ENCODE results near the gene DBF4B. TPM values are rescaled to one million over a fixed set of nuclear protein-coding genes. Genes with fewer than 3 reads are reported as not detected.

DBF4B gene
- total and polyA plus RNA-seq, 4 donors = 0.44 to 4.5 (median 1.0) TPM

DNA sequence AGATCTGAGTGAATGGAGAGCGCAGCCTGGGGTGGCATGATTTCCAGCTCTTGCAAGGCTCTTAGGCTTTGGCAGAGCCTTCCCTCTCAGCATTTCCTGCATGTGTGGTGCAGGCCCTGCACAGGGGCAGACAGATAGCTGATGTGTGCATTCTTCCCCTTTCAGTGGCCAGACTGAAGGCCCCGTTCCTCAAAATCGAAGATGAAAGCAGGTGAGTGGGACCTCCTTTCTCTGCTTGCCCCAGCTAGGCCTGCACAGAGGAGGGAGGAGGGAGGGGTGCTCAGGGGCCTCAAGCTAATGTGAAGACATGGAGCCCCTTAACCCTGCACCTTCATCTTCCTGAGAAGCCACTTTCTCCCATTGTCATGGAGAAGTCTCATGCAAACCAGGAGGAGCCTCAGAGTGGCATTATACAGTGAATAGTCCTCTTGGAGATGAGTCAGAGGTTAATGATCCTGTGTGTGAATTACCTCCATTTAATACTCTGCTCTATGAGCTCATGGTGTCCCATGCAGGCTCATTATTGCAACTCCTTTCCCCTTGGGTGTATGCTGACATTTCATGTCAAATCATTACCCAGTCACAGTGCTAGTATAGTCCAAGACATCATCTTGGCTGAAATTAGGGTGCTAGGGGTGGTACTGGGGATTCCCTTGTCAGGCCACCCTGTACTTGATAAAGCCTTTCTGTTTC, 29.9 kb downstream of the DBF4B start:
- H3K9me3 ChIP-seq (ENCODE audit: control insufficient read depth in 4 of 4, low read length in 3 of 4) = no peaks in the 10 kb centered on the region
- no peak overlapping the region for H3K9ac ChIP-seq (ENCODE audit: low read depth in 1 of 2, low read length in 2 of 2)
- H3K27ac ChIP-seq (ENCODE audit: low read depth in 1 of 2, low read length in 2 of 2) = no peak overlapping the region
- H3K4me1 ChIP-seq (ENCODE audit: control insufficient read depth in 4 of 4, insufficient read depth in 4 of 4, low read length in 3 of 4) = no peaks in the 10 kb centered on the region
- TF ChIP-seq TAF1 (conservative IDR thresholded peaks at IDR 0.05) (no peak), YY1 (IDR thresholded peaks at IDR 0.05) (no peak), FOXA1 (IDR thresholded peaks at IDR 0.05) (no peak), NR2F2 (IDR thresholded peaks at IDR 0.05) (no peak), SP1 (IDR thresholded peaks at IDR 0.05) (no peak), GABPA (IDR thresholded peaks at IDR 0.05 in 1 of 2, conservative IDR thresholded peaks at IDR 0.05 in 1 of 2) (no peak), RAD21 (IDR thresholded peaks at IDR 0.05) (no peak), RXRA (IDR thresholded peaks at IDR 0.05) (no peak), HNF4A (conservative IDR thresholded peaks at IDR 0.05) (no peak), JUND (IDR thresholded peaks at IDR 0.05) (no peak)
- TF ChIP-seq, protein P1, sequence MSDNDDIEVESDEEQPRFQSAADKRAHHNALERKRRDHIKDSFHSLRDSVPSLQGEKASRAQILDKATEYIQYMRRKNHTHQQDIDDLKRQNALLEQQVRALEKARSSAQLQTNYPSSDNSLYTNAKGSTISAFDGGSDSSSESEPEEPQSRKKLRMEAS (IDR thresholded peaks at IDR 0.05) = no peak
- TF ChIP-seq, protein P2, sequence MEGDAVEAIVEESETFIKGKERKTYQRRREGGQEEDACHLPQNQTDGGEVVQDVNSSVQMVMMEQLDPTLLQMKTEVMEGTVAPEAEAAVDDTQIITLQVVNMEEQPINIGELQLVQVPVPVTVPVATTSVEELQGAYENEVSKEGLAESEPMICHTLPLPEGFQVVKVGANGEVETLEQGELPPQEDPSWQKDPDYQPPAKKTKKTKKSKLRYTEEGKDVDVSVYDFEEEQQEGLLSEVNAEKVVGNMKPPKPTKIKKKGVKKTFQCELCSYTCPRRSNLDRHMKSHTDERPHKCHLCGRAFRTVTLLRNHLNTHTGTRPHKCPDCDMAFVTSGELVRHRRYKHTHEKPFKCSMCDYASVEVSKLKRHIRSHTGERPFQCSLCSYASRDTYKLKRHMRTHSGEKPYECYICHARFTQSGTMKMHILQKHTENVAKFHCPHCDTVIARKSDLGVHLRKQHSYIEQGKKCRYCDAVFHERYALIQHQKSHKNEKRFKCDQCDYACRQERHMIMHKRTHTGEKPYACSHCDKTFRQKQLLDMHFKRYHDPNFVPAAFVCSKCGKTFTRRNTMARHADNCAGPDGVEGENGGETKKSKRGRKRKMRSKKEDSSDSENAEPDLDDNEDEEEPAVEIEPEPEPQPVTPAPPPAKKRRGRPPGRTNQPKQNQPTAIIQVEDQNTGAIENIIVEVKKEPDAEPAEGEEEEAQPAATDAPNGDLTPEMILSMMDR (IDR thresholded peaks at IDR 0.05; ENCODE audit: low read depth, low read length, missing input control) = no peak
- TF ChIP-seq, protein P3, sequence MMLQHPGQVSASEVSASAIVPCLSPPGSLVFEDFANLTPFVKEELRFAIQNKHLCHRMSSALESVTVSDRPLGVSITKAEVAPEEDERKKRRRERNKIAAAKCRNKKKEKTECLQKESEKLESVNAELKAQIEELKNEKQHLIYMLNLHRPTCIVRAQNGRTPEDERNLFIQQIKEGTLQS (IDR thresholded peaks at IDR 0.05) = no peak
- DNase-seq (ENCODE audit: low spot score) = no peak
- H3K27me3 ChIP-seq (ENCODE audit: control insufficient read depth in 4 of 4, insufficient read depth in 4 of 4, low read length in 3 of 4) = no peaks in the 10 kb centered on the region
- no peaks in the 10 kb centered on the region for H3K36me3 ChIP-seq (ENCODE audit: control insufficient read depth in 4 of 4, insufficient read depth in 3 of 4, low read depth in 1 of 4, low read length in 3 of 4)
- 85% methylated on average over 3 of the region's 3 CpGs for WGBS
- H3K4me3 ChIP-seq (ENCODE audit: low read depth in 1 of 3, low read length in 3 of 3) = no peak overlapping the region

GRCh38 chr17:44741316-44741715, 32.9 kb downstream of the DBF4B start:
- no peak overlapping the region for H3K27ac ChIP-seq (ENCODE audit: low read depth in 1 of 2, low read length in 2 of 2)
- 96% methylated on average over 8 of the region's 8 CpGs for WGBS
- H3K4me3 ChIP-seq (ENCODE audit: low read depth in 1 of 3, low read length in 3 of 3) = no peak overlapping the region
- H3K9me3 ChIP-seq (ENCODE audit: control insufficient read depth in 4 of 4, low read length in 3 of 4) = no peaks in the 10 kb centered on the region
- TF ChIP-seq NR2F2 (IDR thresholded peaks at IDR 0.05) (no peak), ZBTB33 (IDR thresholded peaks at IDR 0.05) (no peak), HNF4A (conservative IDR thresholded peaks at IDR 0.05) (no peak), JUND (IDR thresholded peaks at IDR 0.05) (no peak), HNF4G (IDR thresholded peaks at IDR 0.05) (no peak), EGR1 (IDR thresholded peaks at IDR 0.05; ENCODE audit: low read depth in 2 of 2) (no peak)
- TF ChIP-seq, protein P3 (IDR thresholded peaks at IDR 0.05) = no peak
- no peak for DNase-seq (ENCODE audit: low spot score)
- H3K9ac ChIP-seq (ENCODE audit: low read depth in 1 of 2, low read length in 2 of 2) = no peak overlapping the region
- no peaks in the 10 kb centered on the region for H3K4me1 ChIP-seq (ENCODE audit: control insufficient read depth in 4 of 4, insufficient read depth in 4 of 4, low read length in 3 of 4)
- H3K36me3 ChIP-seq (ENCODE audit: control insufficient read depth in 4 of 4, insufficient read depth in 3 of 4, low read depth in 1 of 4, low read length in 3 of 4) = no peaks in the 10 kb centered on the region
- H3K27me3 ChIP-seq (ENCODE audit: control insufficient read depth in 4 of 4, insufficient read depth in 4 of 4, low read length in 3 of 4) = no peaks in the 10 kb centered on the region

All from liver (tissue), 9 donors.